Panc1 (cell line): ENCODE results near the gene SGSH. TPM values are rescaled to one million over a fixed set of nuclear protein-coding genes. Genes with fewer than 3 reads are reported as not detected.

Experiments used
- ATAC-seq: fragments of 200-7000 bp; cut with Tn5 transposase; 2 replicates; pipeline ENCODE4 v1.9.1; 2020; ENCODE audit warnings: mild to moderate bottlenecking, moderate library complexity
- BruUV-seq: library from RNA; stranded (reverse); fragments of 400-500 nt; replicated peaks from 2 replicates; lab custom pipeline; 2021; lab: Mats Ljungman, UMichigan
- CTCF ChIA-PET: fragments of 300-600 bp; sonication (Branson Sonifier 250); formaldehyde crosslinking; loops from one replicate; lab custom pipeline; 2022; ENCODE audit warnings: antibody characterized with exemption; lab: Charles Lee
- POLR2A ChIA-PET: fragments of 300-600 bp; sonication (Branson Sonifier 250); formaldehyde crosslinking; loops from one replicate; lab custom pipeline; 2022; ENCODE audit warnings: antibody characterized with exemption; lab: Charles Lee
- DNase-seq: peaks from one replicate; pipeline ENCODE4 v3.0.0-alpha.2; 2010; ENCODE audit warnings: low read depth, low spot score
- H3K27ac ChIP-seq: 2 replicates; pipeline ENCODE4 v1.5.1; 2011; ENCODE audit warnings: mild to moderate bottlenecking, low read length, inconsistent platforms
- H3K27me3 ChIP-seq: fragments of 200-500 bp; sonication (Bioruptor generic); 2 replicates; pipeline ENCODE4 v1.6.0; 2014; ENCODE audit warnings: low read length, inconsistent platforms; ENCODE audit not compliant: control insufficient read depth, insufficient read depth
- H3K36me3 ChIP-seq: fragments of 200-500 bp; sonication (Bioruptor generic); 2 replicates; pipeline ENCODE4 v1.5.1; 2014; ENCODE audit warnings: inconsistent platforms, mild to moderate bottlenecking, low read length, moderate library complexity; ENCODE audit not compliant: control insufficient read depth, insufficient read depth
- H3K4me1 ChIP-seq: 2 replicates; pipeline ENCODE4 v1.5.1; 2011; ENCODE audit warnings: inconsistent platforms, mild to moderate bottlenecking, low read length, moderate library complexity; ENCODE audit not compliant: control insufficient read depth, insufficient read depth
- H3K4me3 ChIP-seq, 2 experiments: 2 replicates each; pipeline ENCODE4 v1.5.1; 2011 to 2012; ENCODE audit warnings: low read depth in 2 of 2, low read length in 2 of 2, mild to moderate bottlenecking in 2 of 2, inconsistent platforms in 1 of 2, moderate library complexity in 1 of 2
- H3K9me3 ChIP-seq: fragments of 200-500 bp; sonication (Bioruptor generic); 2 replicates; pipeline ENCODE4 v1.5.1; 2014; ENCODE audit warnings: low read depth, mild to moderate bottlenecking, inconsistent platforms, low read length, moderate library complexity; ENCODE audit not compliant: control insufficient read depth, insufficient read depth
- CTCF ChIP-seq: fragments of 450-650 bp; IDR thresholded peaks from 2 replicates; pipeline ENCODE4 v1.5.1; 2017; ENCODE audit warnings: mild to moderate bottlenecking
- POLR2AphosphoS5 ChIP-seq: IDR thresholded peaks from 2 replicates; pipeline ENCODE4 v1.6.1; 2012; ENCODE audit warnings: mild to moderate bottlenecking, low read depth, low read length, moderate library complexity
- REST ChIP-seq, 2 experiments: IDR thresholded peaks; 2 replicates each; pipeline ENCODE4 v1.6.1; 2011 to 2012; ENCODE audit warnings: low read depth in 2 of 2, control low read depth in 1 of 2, low read length in 1 of 2, mild to moderate bottlenecking in 1 of 2, moderate library complexity in 1 of 2; ENCODE audit not compliant: insufficient read depth in 1 of 2
- SIN3A ChIP-seq: IDR thresholded peaks from 2 replicates; pipeline ENCODE4 v1.6.1; 2012; ENCODE audit warnings: low read depth, mild to moderate bottlenecking, low read length, moderate library complexity, borderline replicate concordance; ENCODE audit not compliant: insufficient read depth
- TCF7L2 ChIP-seq: IDR thresholded peaks from 2 replicates; pipeline ENCODE4 v1.6.1; 2011; ENCODE audit warnings: mild to moderate bottlenecking, low read depth, low read length, inconsistent platforms
- in situ Hi-C: cut with HindIII; loops from 2 replicates; pipeline ENCODE4 v1.10.0; 2016; ENCODE audit warnings: low sequenced_read_pairs, low pct_unique_long_range_greater_than_20kb
- intact Hi-C: fragments of 100-400 bp; cut with micrococcal nuclease; formaldehyde crosslinking; loops from one replicate; pipeline ENCODE4 v1.10.0; 2022; ENCODE audit not compliant: unreplicated experiment
- total RNA-seq: library from RNA; stranded (reverse); gene quantifications from one replicate; pipeline ENCODE4 v1.2.1, GENCODE V29; 2021; ENCODE audit not compliant: unreplicated experiment

SGSH gene
- total RNA-seq, 1 experiment from 2014 or later: 70.2 TPM

DNA sequence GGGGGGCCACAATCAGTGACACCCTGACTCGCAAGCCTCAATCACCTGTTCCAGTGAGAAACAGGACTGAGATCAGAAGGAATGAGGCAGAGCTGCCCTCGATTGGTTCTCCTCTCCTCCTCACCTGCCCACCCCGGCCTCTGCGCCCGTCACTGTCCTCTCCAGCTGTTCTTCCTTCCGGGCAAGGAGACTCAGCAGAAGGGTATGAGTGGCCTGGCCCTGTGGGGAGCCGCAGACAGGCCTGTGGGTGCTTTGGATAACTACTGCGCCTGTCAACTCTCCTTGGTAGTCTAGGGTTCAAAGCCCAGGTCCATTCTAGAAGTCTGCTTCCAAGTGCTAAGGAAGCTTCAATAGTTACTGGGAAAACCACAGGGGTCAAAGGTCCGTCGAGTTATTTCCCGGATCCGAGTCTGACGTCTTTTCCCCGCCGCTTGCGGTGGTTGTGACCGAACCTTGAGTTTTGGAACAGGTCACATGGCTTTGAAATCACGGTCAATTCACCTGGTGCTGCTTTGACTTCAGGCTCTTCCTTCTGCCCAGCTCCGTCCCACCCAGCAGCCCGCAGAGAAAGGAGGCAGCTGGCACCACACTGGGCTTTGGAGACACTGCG is 42.0 kb downstream of the SGSH start:
- Histone ChIP-seq H3K36me3 (no peaks in the 10 kb centered on the region), H3K27me3 (no peaks in the 10 kb centered on the region), H3K4me3 (no peak overlapping the region), H3K27ac (no peak overlapping the region), H3K9me3 (no peaks in the 10 kb centered on the region), H3K4me1 (no peaks in the 10 kb centered on the region)
- ChIA-PET POLR2A (no interaction called here), CTCF (interaction anchor here (0.6 kb wide), 1 partner anchor 57 kb away, joined by 4 read pairs; no protein-coding TSS in a partner anchor)
- TF ChIP-seq TCF7L2 (no peak), REST (IDR thresholded peaks at IDR 0.05; ENCODE audit: insufficient read depth in 1 of 2, low read depth in 2 of 2, low read length in 1 of 2) (no peak), POLR2AphosphoS5 (no peak), SIN3A (no peak), CTCF (no peak)
- intact Hi-C loops (no loop called here), in situ Hi-C loops (no loop called here)
- DNase-seq: no peak
- ATAC-seq: no peak
- no TSS peak for BruUV-seq

DNA sequence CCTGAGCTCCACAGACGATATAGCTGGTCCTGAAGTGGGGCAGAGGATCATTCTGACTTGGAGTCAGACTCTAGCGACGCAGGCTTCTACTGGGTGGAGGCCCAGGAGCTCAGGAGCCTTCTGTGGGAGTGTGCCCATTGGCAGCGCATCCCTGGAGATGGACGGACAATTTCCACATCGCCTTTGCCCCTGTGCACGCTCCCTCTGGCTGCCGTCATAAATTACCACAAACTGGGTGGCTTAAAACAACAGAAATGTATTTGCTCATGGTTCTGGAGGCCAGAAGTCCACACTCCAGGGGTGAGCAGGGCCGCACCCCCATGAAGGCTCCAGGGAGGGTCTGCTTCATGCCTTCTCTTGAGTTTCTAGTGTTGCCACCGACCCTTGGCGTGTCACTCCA is 43.4 kb downstream of the SGSH start:
- ATAC-seq: no peak
- no peak for DNase-seq
- ChIA-PET POLR2A (interaction anchor here (0.5 to 0.7 kb wide), 2 partner anchors 12 to 241 kb away, joined by 3 to 5 read pairs; no protein-coding TSS in a partner anchor), CTCF (no interaction called here)
- intact Hi-C loops (no loop called here), in situ Hi-C loops (no loop called here)
- Histone ChIP-seq H3K36me3 (no peaks in the 10 kb centered on the region), H3K27me3 (no peaks in the 10 kb centered on the region), H3K4me3 (no peak overlapping the region), H3K9me3 (no peaks in the 10 kb centered on the region), H3K27ac (no peak overlapping the region), H3K4me1 (no peaks in the 10 kb centered on the region)
- no TSS peak for BruUV-seq
- TF ChIP-seq TCF7L2 (no peak), SIN3A (no peak), REST (IDR thresholded peaks at IDR 0.05; ENCODE audit: insufficient read depth in 1 of 2, low read depth in 2 of 2, low read length in 1 of 2) (no peak), CTCF (no peak), POLR2AphosphoS5 (no peak)
